ENCODE measurements around the gene SLC16A12. TPM values are rescaled to one million over a fixed set of nuclear protein-coding genes. Genes with fewer than 3 reads are reported as not detected.

Gene SLC16A12
- total RNA-seq, 1 donor from 2014 or later = 3.7 TPM

- TF ChIP-seq CTCF (conservative IDR thresholded peaks at IDR 0.05; ENCODE audit: low read depth, low read length) = no peak
- no peak for DNase-seq (ENCODE audit: low read depth)
- H3K4me3 ChIP-seq (ENCODE audit: low read depth, low read length) = no peak overlapping the region
Observed at GRCh38 chr10:89476150-89476549, 59.2 kb downstream of the SLC16A12 start.

GRCh38 chr10:89475591-89475998 is 59.8 kb downstream of the SLC16A12 start:
- TF ChIP-seq CTCF (conservative IDR thresholded peaks at IDR 0.05; ENCODE audit: low read depth, low read length) = no peak
- no peak for DNase-seq (ENCODE audit: low read depth)
- no peak overlapping the region for H3K4me3 ChIP-seq (ENCODE audit: low read depth, low read length)

GRCh38 chr10:89475125-89475524 is 60.3 kb downstream of the SLC16A12 start:
- no peak for DNase-seq (ENCODE audit: low read depth)
- no peak for TF ChIP-seq CTCF (conservative IDR thresholded peaks at IDR 0.05; ENCODE audit: low read depth, low read length)
- H3K4me3 ChIP-seq (ENCODE audit: low read depth, low read length) = no peak overlapping the region

- no peak for TF ChIP-seq CTCF (conservative IDR thresholded peaks at IDR 0.05; ENCODE audit: low read depth, low read length)
- no peak overlapping the region for H3K4me3 ChIP-seq (ENCODE audit: low read depth, low read length)
- DNase-seq (ENCODE audit: low read depth) = no peak
Observed at GRCh38 chr10:89474452-89474851, 60.9 kb downstream of the SLC16A12 start.

- no peak overlapping the region for H3K4me3 ChIP-seq (ENCODE audit: low read depth, low read length)
- TF ChIP-seq CTCF (conservative IDR thresholded peaks at IDR 0.05; ENCODE audit: low read depth, low read length) = no peak
- DNase-seq (ENCODE audit: low read depth) = no peak
Observed at GRCh38 chr10:89471110-89471809, 64.1 kb downstream of the SLC16A12 start.

- no peak for TF ChIP-seq CTCF (conservative IDR thresholded peaks at IDR 0.05; ENCODE audit: low read depth, low read length)
- DNase-seq (ENCODE audit: low read depth) = no peak
Observed at GRCh38 chr10:89470628-89471027, 64.8 kb downstream of the SLC16A12 start.

GRCh38 chr10:89469517-89469916 is 65.9 kb downstream of the SLC16A12 start:
- DNase-seq (ENCODE audit: low read depth) = no peak
- H3K4me3 ChIP-seq (ENCODE audit: low read depth, low read length) = no peak overlapping the region
- no peak for TF ChIP-seq CTCF (conservative IDR thresholded peaks at IDR 0.05; ENCODE audit: low read depth, low read length)

More at GRCh38 chr10:89470628-89471027, 64.8 kb downstream of the SLC16A12 start:
- H3K4me3 ChIP-seq (ENCODE audit: low read depth, low read length) = no peak overlapping the region
